Measurements from ENCODE around the gene ATG14. TPM values are rescaled to one million over a fixed set of nuclear protein-coding genes. Genes with fewer than 3 reads are reported as not detected.
A peak's percentile ranks its signal among the peaks of the same experiment; 100 is the strongest.

The ATG14 gene
- total RNA-seq, 1 donor from 2014 or later: 13.2 TPM

- H3K4me1 ChIP-seq: peaks cover 4% of the 10 kb centered on the region
- intact Hi-C loops (cut with micrococcal nuclease): no loop called here
- TF ChIP-seq, protein P1, sequence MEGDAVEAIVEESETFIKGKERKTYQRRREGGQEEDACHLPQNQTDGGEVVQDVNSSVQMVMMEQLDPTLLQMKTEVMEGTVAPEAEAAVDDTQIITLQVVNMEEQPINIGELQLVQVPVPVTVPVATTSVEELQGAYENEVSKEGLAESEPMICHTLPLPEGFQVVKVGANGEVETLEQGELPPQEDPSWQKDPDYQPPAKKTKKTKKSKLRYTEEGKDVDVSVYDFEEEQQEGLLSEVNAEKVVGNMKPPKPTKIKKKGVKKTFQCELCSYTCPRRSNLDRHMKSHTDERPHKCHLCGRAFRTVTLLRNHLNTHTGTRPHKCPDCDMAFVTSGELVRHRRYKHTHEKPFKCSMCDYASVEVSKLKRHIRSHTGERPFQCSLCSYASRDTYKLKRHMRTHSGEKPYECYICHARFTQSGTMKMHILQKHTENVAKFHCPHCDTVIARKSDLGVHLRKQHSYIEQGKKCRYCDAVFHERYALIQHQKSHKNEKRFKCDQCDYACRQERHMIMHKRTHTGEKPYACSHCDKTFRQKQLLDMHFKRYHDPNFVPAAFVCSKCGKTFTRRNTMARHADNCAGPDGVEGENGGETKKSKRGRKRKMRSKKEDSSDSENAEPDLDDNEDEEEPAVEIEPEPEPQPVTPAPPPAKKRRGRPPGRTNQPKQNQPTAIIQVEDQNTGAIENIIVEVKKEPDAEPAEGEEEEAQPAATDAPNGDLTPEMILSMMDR (IDR thresholded peaks at IDR 0.05; ENCODE audit: borderline replicate concordance): peak; percentile 13
These were observed 21.0 kb upstream of the ATG14 start for GRCh38 chr14:55432628-55433027.

DNA sequence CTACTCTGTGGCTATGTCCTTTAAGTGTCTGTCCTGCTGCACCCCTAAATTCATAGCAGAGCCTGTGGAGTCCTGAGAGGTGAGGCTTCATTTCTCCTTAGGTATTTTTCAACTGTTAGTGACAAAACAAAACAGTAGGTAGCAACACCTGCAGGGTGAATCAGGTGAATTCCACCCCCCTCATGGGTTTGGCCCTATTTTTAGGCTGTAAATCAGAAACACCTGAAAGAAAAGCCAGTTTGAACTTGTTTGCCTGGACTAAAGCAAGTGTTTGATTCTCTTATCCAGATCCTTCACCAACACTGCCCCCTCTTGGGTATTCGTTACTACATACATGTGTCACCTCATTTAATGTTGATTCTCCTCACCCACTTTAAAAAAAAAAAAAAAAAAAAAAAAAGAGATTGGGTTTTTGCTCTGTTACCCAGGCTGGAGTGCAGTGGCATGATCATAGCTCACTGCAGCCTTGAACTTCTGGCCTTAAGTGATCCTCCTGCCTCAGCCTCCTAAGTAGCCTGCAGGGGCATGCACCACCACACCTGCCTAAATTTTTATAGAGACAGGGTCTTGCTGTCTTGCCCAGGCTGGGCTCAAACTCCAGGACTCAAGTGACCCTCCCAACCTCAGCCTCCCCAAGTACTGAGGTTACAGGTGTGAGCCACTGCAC lies 18.5 kb upstream of the ATG14 start:
- Histone ChIP-seq H3K9me3 (replicated peaks) (no peaks in the 10 kb centered on the region), H3K27ac (replicated peaks) (no peak overlapping the region), H3K4me3 (no peak overlapping the region), H3K4me1 (peaks cover 4% of the 10 kb centered on the region), H3K36me3 (no peaks in the 10 kb centered on the region), H3K27me3 (ENCODE audit: low read depth) (no peaks in the 10 kb centered on the region)
- no peak for DNase-seq
- TF ChIP-seq, protein P1 (IDR thresholded peaks at IDR 0.05; ENCODE audit: borderline replicate concordance): peak; percentile 57
- intact Hi-C loops (cut with micrococcal nuclease): no loop called here

More at GRCh38 chr14:55432628-55433027, 21.0 kb upstream of the ATG14 start:
- peaks cover 12% of the 10 kb centered on the region for H3K27me3 ChIP-seq (ENCODE audit: low read depth)
- H3K4me3 ChIP-seq: no peak overlapping the region
- DNase-seq: no peak
- H3K36me3 ChIP-seq: no peaks in the 10 kb centered on the region
- H3K27ac ChIP-seq (replicated peaks): no peak overlapping the region
- no peaks in the 10 kb centered on the region for H3K9me3 ChIP-seq (replicated peaks)

DNA sequence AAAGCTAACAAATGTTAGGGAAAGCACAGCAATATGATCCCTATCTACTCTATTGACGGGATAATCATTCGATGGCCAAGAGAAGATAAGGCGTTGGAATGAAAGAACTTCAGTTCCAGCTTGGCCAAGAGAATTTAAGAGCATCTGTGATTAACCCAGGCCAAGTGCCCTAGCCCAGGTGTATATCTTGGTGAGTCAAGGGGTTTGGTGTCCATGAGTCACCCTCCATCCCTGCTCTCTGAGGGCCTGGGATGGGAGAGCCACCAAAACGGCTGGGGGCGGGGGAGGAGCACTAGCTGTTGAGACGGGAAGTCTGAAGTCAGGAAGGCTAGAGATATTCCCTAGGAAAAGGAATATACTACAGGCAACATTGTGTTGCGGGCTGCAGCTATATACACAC lies 15.8 kb upstream of the ATG14 start:
- Histone ChIP-seq H3K36me3 (no peaks in the 10 kb centered on the region), H3K27me3 (ENCODE audit: low read depth) (no peaks in the 10 kb centered on the region), H3K9me3 (replicated peaks) (no peaks in the 10 kb centered on the region), H3K27ac (replicated peaks) (no peak overlapping the region), H3K4me1 (peaks cover 14% of the 10 kb centered on the region), H3K4me3 (no peak overlapping the region)
- intact Hi-C loops (cut with micrococcal nuclease): no loop called here
- TF ChIP-seq, protein P1 (IDR thresholded peaks at IDR 0.05; ENCODE audit: borderline replicate concordance): no peak
- no peak for DNase-seq

DNA sequence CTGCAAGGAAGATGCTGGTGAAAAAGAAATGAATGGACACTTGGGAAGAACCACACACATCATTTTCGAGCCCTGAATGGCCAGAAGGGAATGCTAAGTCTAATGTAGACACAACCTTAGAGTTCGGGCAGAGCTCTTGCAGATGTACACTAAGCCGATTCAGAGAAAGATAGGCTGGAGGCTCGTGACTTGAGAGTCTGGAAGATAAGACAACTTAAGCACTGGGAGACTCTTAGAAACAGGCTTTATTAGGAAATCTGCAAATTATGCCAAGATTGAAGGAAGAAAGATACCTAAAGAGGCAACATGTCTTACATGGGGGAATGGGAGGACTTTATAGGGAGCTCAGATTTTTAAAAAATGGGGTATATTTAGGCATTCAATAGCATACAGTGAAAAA lies 15.3 kb upstream of the ATG14 start:
- H3K9me3 ChIP-seq (replicated peaks): no peaks in the 10 kb centered on the region
- no peak for DNase-seq
- H3K4me3 ChIP-seq: no peak overlapping the region
- no peaks in the 10 kb centered on the region for H3K27me3 ChIP-seq (ENCODE audit: low read depth)
- intact Hi-C loops (cut with micrococcal nuclease): no loop called here
- H3K27ac ChIP-seq (replicated peaks): no peak overlapping the region
- no peaks in the 10 kb centered on the region for H3K36me3 ChIP-seq
- H3K4me1 ChIP-seq: peaks cover 14% of the 10 kb centered on the region
- TF ChIP-seq, protein P1 (IDR thresholded peaks at IDR 0.05; ENCODE audit: borderline replicate concordance): no peak

GRCh38 chr14:55425091-55425490 lies 13.5 kb upstream of the ATG14 start:
- no peaks in the 10 kb centered on the region for H3K36me3 ChIP-seq
- no peaks in the 10 kb centered on the region for H3K9me3 ChIP-seq (replicated peaks)
- H3K4me3 ChIP-seq: no peak overlapping the region
- TF ChIP-seq, protein P1 (IDR thresholded peaks at IDR 0.05; ENCODE audit: borderline replicate concordance): no peak
- intact Hi-C loops (cut with micrococcal nuclease): no loop called here
- H3K27ac ChIP-seq (replicated peaks): no peak overlapping the region
- H3K4me1 ChIP-seq: peaks cover 14% of the 10 kb centered on the region
- no peaks in the 10 kb centered on the region for H3K27me3 ChIP-seq (ENCODE audit: low read depth)
- no peak for DNase-seq
